Measurements from ENCODE around the gene AIP. TPM values are rescaled to one million over a fixed set of nuclear protein-coding genes. Genes with fewer than 3 reads are reported as not detected.

The AIP gene
- total and polyA plus RNA-seq, 2 donors (not counting 1 experiment from before 2014, with no cell fraction given) = 127 to 205 TPM

- H3K9me3 ChIP-seq (ENCODE audit: control extremely low read depth in 1 of 3, control insufficient read depth in 2 of 3, insufficient read depth in 1 of 3, low read length in 2 of 3) = peaks cover 0 to 3% (median 0%) of the 10 kb centered on the region in 3 donors
- H3K9ac ChIP-seq (ENCODE audit: low read length) = peak overlapping the region; percentile 82
- H3K4me3 ChIP-seq (ENCODE audit: control extremely low read depth in 1 of 5, extremely low read depth in 1 of 5, insufficient read depth in 1 of 5, low read depth in 2 of 5, low read length in 4 of 5) = peak overlapping the region in 2 of 5 experiments; percentile 92 to 96
- H3K27ac ChIP-seq (ENCODE audit: low read length in 2 of 2) = peak overlapping the region; percentile 57 to 88
- H3K4me2 ChIP-seq (replicated peaks; ENCODE audit: low read depth, low read length, poor library complexity, severe bottlenecking) = peak overlapping the region; percentile 99
- Mint-ChIP-seq H3K27me3 (no peaks in the 10 kb centered on the region), H3K4me1 (peaks cover 82% of the 10 kb centered on the region), H3K4me3 (peak overlapping the region; percentile 88), H3K27ac (peak overlapping the region; percentile 92), H3K9me3 (ENCODE audit: insufficient read depth) (no peaks in the 10 kb centered on the region)
- DNase-seq (peak; percentile 50), ATAC-seq (ENCODE audit: low read depth) (no peak)
- intact Hi-C loops (cut with micrococcal nuclease) = no loop called here
- H4K20me1 ChIP-seq (ENCODE audit: control insufficient read depth, insufficient read depth, low read length, poor library complexity, severe bottlenecking) = peaks cover 46% of the 10 kb centered on the region
- peaks cover 55% of the 10 kb centered on the region for H3K79me2 ChIP-seq (ENCODE audit: control insufficient read depth, insufficient read depth, low read length)
- H3K36me3 ChIP-seq (replicated peaks in 1 of 2; ENCODE audit: control extremely low read depth in 1 of 2, control insufficient read depth in 1 of 2, extremely low read depth in 1 of 2, insufficient read depth in 2 of 2, low read length in 1 of 2) = peaks cover 0 to 17% of the 10 kb centered on the region in 2 experiments
- TF ChIP-seq CTCF (IDR thresholded peaks at IDR 0.05) = no peak
- no peak for TF ChIP-seq EZH2 (IDR thresholded peaks at IDR 0.05; ENCODE audit: borderline replicate concordance, insufficient read depth, low read depth, low read length, poor library complexity, severe bottlenecking)
- ChIA-PET POLR2A (interaction anchor here (0.8 to 9.5 kb wide), 8 partner anchors 8 to 88 kb away, joined by 3 to 215 read pairs (median 52); partner anchors contain the start of genes PPP1CA, TBC1D10C and TMEM134), CTCF (interaction anchor here (0.6 to 4.4 kb wide), 8 partner anchors 20 to 37 kb away, joined by 3 to 63 read pairs (median 6); partner anchors contain the start of genes PPP1CA and TBC1D10C)
- H2AFZ ChIP-seq (ENCODE audit: insufficient read depth, low read depth, low read length, poor library complexity, severe bottlenecking) = no peak overlapping the region
- no peaks in the 10 kb centered on the region for H3K27me3 ChIP-seq (replicated peaks in 1 of 4; ENCODE audit: control extremely low read depth in 1 of 4, control insufficient read depth in 3 of 4, insufficient read depth in 4 of 4, low read length in 3 of 4)
- peaks cover 68 to 85% of the 10 kb centered on the region in 2 donors for H3K4me1 ChIP-seq (ENCODE audit: control insufficient read depth in 2 of 2, insufficient read depth in 2 of 2, low read length in 2 of 2)
- WGBS (ENCODE audit: insufficient coverage) = 74% methylated on average over 27 of the region's 31 CpGs
Observed at GRCh38 chr11:67439321-67440228, 43.3 kb upstream of the AIP start.
